GM12878 (cell line): Measurements from ENCODE around the gene MRGPRG.

Experiments used
- ATF2 ChIP-seq: IDR thresholded peaks from 2 replicates; pipeline ENCODE4 v1.6.1; 2012; ENCODE audit warnings: low read length, inconsistent platforms
- GABPA ChIP-seq: IDR thresholded peaks from 2 replicates; pipeline ENCODE4 v1.6.1; 2014; ENCODE audit warnings: antibody characterized with exemption, low read depth, mild to moderate bottlenecking, inconsistent platforms
- JUND ChIP-seq: IDR thresholded peaks from 2 replicates; pipeline ENCODE4 v1.6.1; 2012; ENCODE audit warnings: low read depth, mild to moderate bottlenecking, low read length, improper control_type of control experiment, moderate library complexity
- POLR2A ChIP-seq: IDR thresholded peaks from 2 replicates; pipeline ENCODE4 v1.6.1; 2011; ENCODE audit warnings: low read depth, mild to moderate bottlenecking, low read length
- RAD51 ChIP-seq: fragments of 450-650 bp; IDR thresholded peaks from 2 replicates; pipeline ENCODE4 v1.6.1; 2016; ENCODE audit warnings: moderate library complexity, mild to moderate bottlenecking, inconsistent platforms
- SMC3 ChIP-seq: IDR thresholded peaks from 2 replicates; pipeline ENCODE4 v1.6.1; 2011; ENCODE audit warnings: low read length, improper control_type of control experiment, borderline replicate concordance
- ZBED1 ChIP-seq: IDR thresholded peaks from 2 replicates; pipeline ENCODE4 v1.6.1; 2016; ENCODE audit warnings: borderline replicate concordance
- ZNF274 ChIP-seq: IDR thresholded peaks from one replicate; pipeline ENCODE4 v1.8.0; 2011; ENCODE audit not compliant: insufficient read length, insufficient read depth
- TF ChIP-seq, protein P1 (sequence below), 3 experiments: IDR thresholded peaks in 2 of 3; conservative IDR thresholded peaks in 1 of 3; 2 replicates each; pipeline ENCODE4 v1.5.1; 2011; ENCODE audit warnings: low read depth in 3 of 3, low read length in 3 of 3, mild to moderate bottlenecking in 3 of 3, control low read depth in 2 of 3, moderate library complexity in 2 of 3, inconsistent platforms in 1 of 3, mixed read lengths in 1 of 3; ENCODE audit not compliant: control insufficient read depth in 2 of 3, insufficient read depth in 1 of 3; ENCODE audit errors: extremely low read depth in 1 of 3

GRCh38 chr11:3229673-3230630 lies 11.3 kb upstream of the MRGPRG start:
- TF ChIP-seq JUND = no peak
- no peak for TF ChIP-seq POLR2A
- no peak for TF ChIP-seq RAD51
- TF ChIP-seq ATF2 = no peak
- TF ChIP-seq, protein P1, sequence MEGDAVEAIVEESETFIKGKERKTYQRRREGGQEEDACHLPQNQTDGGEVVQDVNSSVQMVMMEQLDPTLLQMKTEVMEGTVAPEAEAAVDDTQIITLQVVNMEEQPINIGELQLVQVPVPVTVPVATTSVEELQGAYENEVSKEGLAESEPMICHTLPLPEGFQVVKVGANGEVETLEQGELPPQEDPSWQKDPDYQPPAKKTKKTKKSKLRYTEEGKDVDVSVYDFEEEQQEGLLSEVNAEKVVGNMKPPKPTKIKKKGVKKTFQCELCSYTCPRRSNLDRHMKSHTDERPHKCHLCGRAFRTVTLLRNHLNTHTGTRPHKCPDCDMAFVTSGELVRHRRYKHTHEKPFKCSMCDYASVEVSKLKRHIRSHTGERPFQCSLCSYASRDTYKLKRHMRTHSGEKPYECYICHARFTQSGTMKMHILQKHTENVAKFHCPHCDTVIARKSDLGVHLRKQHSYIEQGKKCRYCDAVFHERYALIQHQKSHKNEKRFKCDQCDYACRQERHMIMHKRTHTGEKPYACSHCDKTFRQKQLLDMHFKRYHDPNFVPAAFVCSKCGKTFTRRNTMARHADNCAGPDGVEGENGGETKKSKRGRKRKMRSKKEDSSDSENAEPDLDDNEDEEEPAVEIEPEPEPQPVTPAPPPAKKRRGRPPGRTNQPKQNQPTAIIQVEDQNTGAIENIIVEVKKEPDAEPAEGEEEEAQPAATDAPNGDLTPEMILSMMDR (IDR thresholded peaks at IDR 0.05 in 2 of 3, conservative IDR thresholded peaks at IDR 0.05 in 1 of 3; ENCODE audit: control insufficient read depth in 2 of 3, extremely low read depth in 1 of 3, insufficient read depth in 1 of 3, low read depth in 3 of 3, low read length in 3 of 3) = no peak
- no peak for TF ChIP-seq ZNF274
- no peak for TF ChIP-seq SMC3
- TF ChIP-seq ZBED1 = no peak
- TF ChIP-seq GABPA = no peak
